Karpas-422 (cell line): ENCODE measurements around the gene FBXO7. TPM values are rescaled to one million over a fixed set of nuclear protein-coding genes. Genes with fewer than 3 reads are reported as not detected.
A peak's percentile ranks its signal among the peaks of the same experiment; 100 is the strongest.

Source experiments
- DNase-seq: peaks from one replicate; pipeline ENCODE4 v3.0.0-alpha.2; 2015
- H2AFZ ChIP-seq: fragments of 200-600 bp; sonication (generic); 2 replicates; pipeline ENCODE4 v1.6.1; 2014; ENCODE audit warnings: antibody characterized with exemption, low read length, mixed read lengths
- H3K27ac ChIP-seq: fragments of 200-600 bp; sonication (generic); 2 replicates; pipeline ENCODE4 v1.5.1; 2014; ENCODE audit warnings: mild to moderate bottlenecking, low read length, moderate library complexity
- H3K27me3 ChIP-seq: fragments of 200-600 bp; sonication (generic); 2 replicates; pipeline ENCODE4 v1.6.1; 2014; ENCODE audit warnings: low read length, mixed read lengths
- H3K36me3 ChIP-seq: fragments of 200-600 bp; sonication (generic); 2 replicates; pipeline ENCODE4 v1.6.1; 2014; ENCODE audit warnings: low read length, mixed read lengths; ENCODE audit not compliant: insufficient read depth
- H3K4me1 ChIP-seq: fragments of 200-600 bp; sonication (generic); 2 replicates; pipeline ENCODE4 v1.6.1; 2014; ENCODE audit warnings: mild to moderate bottlenecking, low read length, mixed read lengths
- H3K4me2 ChIP-seq: fragments of 200-600 bp; sonication (generic); 2 replicates; pipeline ENCODE4 v1.6.1; 2014; ENCODE audit warnings: low read length, low read depth, mild to moderate bottlenecking; ENCODE audit not compliant: poor library complexity, severe bottlenecking
- H3K4me3 ChIP-seq: fragments of 200-600 bp; sonication (generic); 2 replicates; pipeline ENCODE4 v1.5.1; 2014; ENCODE audit warnings: mild to moderate bottlenecking, antibody characterized with exemption, low read length, mixed read lengths
- H3K79me2 ChIP-seq: fragments of 200-600 bp; sonication (generic); 2 replicates; pipeline ENCODE4 v1.6.1; 2014; ENCODE audit warnings: mild to moderate bottlenecking, low read length, mixed read lengths
- H3K9ac ChIP-seq: fragments of 200-600 bp; sonication (generic); 2 replicates; pipeline ENCODE4 v1.6.0; 2014; ENCODE audit warnings: low read length
- H3K9me2 ChIP-seq: fragments of 200-600 bp; sonication (generic), shearing (Covaris generic); replicated peaks from 2 replicates; pipeline ENCODE4 v1.6.0; 2014; ENCODE audit warnings: mild to moderate bottlenecking, low read length, moderate library complexity; ENCODE audit not compliant: insufficient read depth
- H3K9me3 ChIP-seq: fragments of 300-700, 200-600 bp; sonication (generic); 2 replicates; pipeline ENCODE4 v1.6.1; 2014; ENCODE audit warnings: low read length, mixed read lengths
- H4K20me1 ChIP-seq: fragments of 200-600 bp; sonication (generic); 2 replicates; pipeline ENCODE4 v1.6.1; 2014; ENCODE audit warnings: mild to moderate bottlenecking, antibody characterized with exemption, low read length, low read depth; ENCODE audit not compliant: insufficient read depth
- total RNA-seq: library from RNA; depleted of rRNA; stranded (reverse); fragments of >200 nt; shearing (Covaris generic); gene quantifications from 2 replicates; pipeline ENCODE4 v1.2.3, GENCODE V29; 2014; ENCODE audit warnings: low replicate concordance

FBXO7 gene
- total RNA-seq, 1 experiment from 2014 or later: 110 TPM

DNA sequence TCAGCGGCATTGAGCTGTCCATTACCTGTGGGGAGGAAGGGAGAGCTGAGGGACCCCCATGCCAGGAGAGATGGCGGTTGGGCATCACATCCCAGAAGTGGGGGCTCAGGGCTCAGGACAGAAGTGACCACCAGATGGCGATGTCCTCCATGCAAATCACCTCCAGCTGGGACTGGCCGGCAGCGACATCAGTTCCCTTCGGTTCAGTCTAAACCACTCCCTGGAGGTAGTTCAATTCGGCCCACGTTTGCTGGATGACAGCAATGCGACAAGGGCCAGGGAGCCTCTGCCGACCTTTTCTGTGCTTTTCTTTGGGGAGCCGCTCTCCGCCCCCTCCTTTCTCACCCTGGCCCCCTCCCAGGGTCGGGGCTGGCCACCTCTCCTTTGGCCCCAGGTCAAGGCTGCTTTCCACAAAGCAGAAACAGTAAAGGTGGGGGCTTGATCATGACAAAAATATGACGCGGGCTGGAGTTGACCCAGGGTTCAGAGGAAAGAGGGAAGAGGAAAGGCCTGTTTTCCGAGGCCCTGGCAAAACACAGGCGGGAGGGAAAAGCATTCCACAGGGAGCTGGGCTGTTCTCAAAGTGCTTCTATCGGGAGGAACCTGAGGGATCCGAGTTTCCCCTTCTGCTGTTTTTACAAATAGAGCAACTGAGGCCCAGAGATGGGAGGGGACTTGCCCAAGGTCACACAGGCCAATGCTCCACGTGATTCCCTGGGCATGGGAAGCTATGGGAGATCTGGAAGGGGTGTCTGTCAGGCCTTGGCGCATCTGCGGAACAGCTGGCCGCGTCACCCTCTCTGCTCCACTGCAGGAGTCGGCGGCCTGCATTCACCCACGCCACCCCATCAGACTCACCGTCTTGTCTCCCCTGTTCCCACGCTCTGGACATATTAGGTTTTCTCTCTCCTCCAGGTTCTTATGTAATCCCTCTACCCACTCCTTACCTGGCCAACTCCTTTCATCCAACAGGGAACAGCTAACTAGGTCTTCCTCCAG is 54.7 kb downstream of the FBXO7 start:
- no peaks in the 10 kb centered on the region for H3K9me2 ChIP-seq

DNA sequence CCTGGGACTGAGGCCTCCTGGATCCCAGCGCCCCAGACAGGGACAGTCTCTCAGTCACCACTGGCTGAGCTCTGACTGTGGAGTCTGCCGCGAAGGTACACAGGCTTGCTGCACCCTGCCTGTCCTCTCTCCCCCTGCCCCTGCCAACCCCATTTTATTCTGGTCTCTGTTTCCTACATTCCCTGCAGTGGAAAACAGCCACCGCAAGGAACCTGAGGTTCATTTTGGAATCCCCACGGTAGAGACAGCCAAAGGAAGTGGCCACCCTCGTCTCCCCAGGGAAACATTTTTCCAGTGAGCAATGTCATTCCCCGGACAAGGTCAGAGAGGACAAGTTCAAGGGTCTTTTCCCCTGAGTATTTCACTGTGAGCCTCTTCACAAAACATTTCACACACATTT is 56.6 kb downstream of the FBXO7 start:
- H3K36me3 ChIP-seq: no peaks in the 10 kb centered on the region
- H2AFZ ChIP-seq: no peak overlapping the region

More for the DNA sequence above, 54.7 kb downstream of the FBXO7 start:
- Histone ChIP-seq H4K20me1 (no peaks in the 10 kb centered on the region), H3K79me2 (peaks cover 3% of the 10 kb centered on the region; the same call in 1 of the 2 replicates), H3K27me3 (no peaks in the 10 kb centered on the region), H3K9me3 (no peaks in the 10 kb centered on the region), H2AFZ (no peak overlapping the region), H3K27ac (no peak overlapping the region), H3K4me1 (peaks cover 5% of the 10 kb centered on the region), H3K36me3 (no peaks in the 10 kb centered on the region), H3K4me3 (no peak overlapping the region), H3K9ac (no peak overlapping the region), H3K4me2 (no peak overlapping the region)
- DNase-seq: peak; percentile 79

DNA sequence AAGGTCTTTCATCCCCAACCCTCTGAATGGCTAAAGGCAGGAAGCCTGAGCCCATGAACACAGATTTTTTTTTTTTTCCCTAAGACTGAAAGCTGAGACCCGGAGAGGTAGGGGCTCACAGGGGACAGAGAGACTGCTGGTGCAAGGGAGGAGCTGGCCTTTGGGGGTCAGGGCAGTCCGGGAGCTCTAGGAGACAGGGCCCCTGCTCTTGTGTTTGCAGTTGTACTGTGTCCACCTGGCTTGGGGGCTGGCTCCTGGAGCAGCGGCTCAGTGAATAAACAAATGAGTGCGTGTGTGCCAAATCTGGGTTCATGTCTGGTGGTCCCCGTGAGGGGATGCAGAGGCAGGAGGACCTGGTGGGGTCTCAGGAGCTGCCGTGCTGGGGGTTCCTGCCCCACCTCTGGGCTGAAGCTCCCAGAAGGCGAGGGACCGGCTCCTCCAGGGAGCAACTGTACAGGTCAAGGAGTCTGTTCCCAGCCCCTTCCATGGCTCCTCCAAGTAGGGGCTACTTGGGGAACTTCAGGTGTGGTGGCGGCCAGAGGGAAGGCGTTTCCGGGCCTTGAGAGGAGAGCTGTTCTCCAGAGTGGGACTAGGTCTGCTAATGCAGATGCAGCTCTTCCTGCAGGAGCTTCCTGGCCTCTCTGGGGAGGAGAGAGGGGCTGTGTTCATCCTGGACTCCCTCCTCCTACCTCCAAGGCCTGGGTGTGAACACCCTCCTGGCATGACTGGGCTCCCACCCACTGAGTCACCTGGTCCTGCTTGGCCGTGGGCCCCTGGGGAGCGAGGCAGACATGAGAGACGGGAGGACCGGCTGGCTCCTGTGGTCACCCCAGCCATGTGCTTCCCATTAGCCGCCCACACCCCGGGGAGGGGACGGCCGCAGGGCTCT is 57.6 kb downstream of the FBXO7 start:
- H3K79me2 ChIP-seq: peaks cover 3% of the 10 kb centered on the region; the same call in 1 of the 2 replicates
- no peaks in the 10 kb centered on the region for H3K9me2 ChIP-seq
- no peaks in the 10 kb centered on the region for H3K36me3 ChIP-seq
- DNase-seq: no peak
- no peak overlapping the region for H3K9ac ChIP-seq
- H3K9me3 ChIP-seq: no peaks in the 10 kb centered on the region
- no peak overlapping the region for H3K4me3 ChIP-seq
- no peak overlapping the region for H2AFZ ChIP-seq
- no peaks in the 10 kb centered on the region for H3K27me3 ChIP-seq
- H3K4me1 ChIP-seq: peaks cover 5% of the 10 kb centered on the region
- H3K27ac ChIP-seq: no peak overlapping the region
- H4K20me1 ChIP-seq: no peaks in the 10 kb centered on the region
- H3K4me2 ChIP-seq: no peak overlapping the region

More for the DNA sequence above, 56.6 kb downstream of the FBXO7 start:
- Histone ChIP-seq H3K4me1 (peaks cover 5% of the 10 kb centered on the region), H3K9me2 (no peaks in the 10 kb centered on the region), H4K20me1 (no peaks in the 10 kb centered on the region), H3K4me3 (no peak overlapping the region), H3K27me3 (no peaks in the 10 kb centered on the region), H3K27ac (no peak overlapping the region), H3K4me2 (no peak overlapping the region), H3K79me2 (peaks cover 3% of the 10 kb centered on the region; the same call in 1 of the 2 replicates), H3K9me3 (no peaks in the 10 kb centered on the region), H3K9ac (no peak overlapping the region)
- no peak for DNase-seq

DNA sequence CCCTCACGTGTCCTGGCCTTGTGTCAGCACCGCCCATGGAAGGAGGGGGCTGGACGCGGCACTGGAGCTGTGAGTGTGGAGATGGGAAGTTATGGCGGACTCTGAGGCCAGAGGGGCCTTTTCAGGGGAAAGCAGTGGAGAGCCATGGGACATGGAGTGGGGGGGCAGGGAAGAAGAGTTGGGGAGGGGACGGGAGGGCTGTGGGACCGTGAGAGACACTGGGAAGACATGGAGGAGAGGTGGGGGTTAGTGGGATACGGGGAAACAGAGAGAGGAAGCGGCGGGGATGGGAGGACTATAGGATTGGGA is 58.2 kb downstream of the FBXO7 start:
- H4K20me1 ChIP-seq: no peaks in the 10 kb centered on the region
- H3K4me2 ChIP-seq: no peak overlapping the region
- DNase-seq: no peak
- H3K4me1 ChIP-seq: peaks cover 5% of the 10 kb centered on the region
- no peak overlapping the region for H3K27ac ChIP-seq
- no peak overlapping the region for H3K4me3 ChIP-seq
- H3K36me3 ChIP-seq: no peaks in the 10 kb centered on the region
- no peaks in the 10 kb centered on the region for H3K27me3 ChIP-seq
- no peaks in the 10 kb centered on the region for H3K9me2 ChIP-seq
- peaks cover 3% of the 10 kb centered on the region; the same call in 1 of the 2 replicates for H3K79me2 ChIP-seq
- no peak overlapping the region for H2AFZ ChIP-seq
- no peak overlapping the region for H3K9ac ChIP-seq
- no peaks in the 10 kb centered on the region for H3K9me3 ChIP-seq

DNA sequence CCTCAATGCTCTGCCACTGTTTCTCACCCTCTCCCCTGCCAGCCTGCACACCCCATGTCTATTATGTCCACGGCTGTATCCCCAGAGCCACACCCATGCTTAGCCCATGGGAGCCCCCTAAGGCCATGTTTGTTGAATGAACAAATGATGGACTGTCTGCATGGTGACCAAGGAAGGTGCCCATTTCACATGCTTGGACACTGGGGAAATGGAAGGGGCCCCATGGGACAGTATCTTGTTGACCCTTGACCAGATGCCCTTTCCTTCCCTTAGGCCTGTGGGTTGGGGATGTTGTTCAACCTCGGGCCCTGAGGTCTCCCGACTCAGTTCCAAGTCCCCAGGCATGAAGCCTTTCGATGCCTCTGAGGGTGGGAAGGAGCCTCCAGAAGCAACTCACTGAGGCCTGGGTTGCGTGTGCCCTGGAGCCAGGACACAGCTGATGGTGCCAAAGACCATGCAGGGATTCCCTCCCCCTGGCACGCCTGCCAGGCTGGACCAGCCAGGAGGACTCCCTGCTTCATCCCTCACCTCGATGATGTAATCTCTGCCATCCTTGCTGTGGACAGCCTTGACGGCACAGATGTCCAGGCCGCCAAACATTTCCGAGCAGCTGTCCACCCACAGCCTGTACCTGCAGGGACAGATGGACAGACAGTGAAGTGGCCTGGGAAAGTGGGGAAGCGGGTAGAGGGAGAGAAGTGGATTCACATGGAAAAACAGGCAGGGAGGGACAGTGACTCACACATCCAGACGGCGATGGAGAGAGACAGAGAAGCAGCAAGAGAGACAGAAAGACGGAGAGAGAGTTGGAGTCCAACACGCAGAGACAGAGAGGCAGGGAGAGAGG is 58.9 kb downstream of the FBXO7 start:
- Histone ChIP-seq H3K4me1 (peaks cover 5% of the 10 kb centered on the region), H2AFZ (no peak overlapping the region), H3K27me3 (no peaks in the 10 kb centered on the region), H3K4me2 (no peak overlapping the region), H3K4me3 (no peak overlapping the region), H3K79me2 (peaks cover 3% of the 10 kb centered on the region; the same call in 1 of the 2 replicates), H3K9me3 (no peaks in the 10 kb centered on the region), H3K9ac (no peak overlapping the region), H4K20me1 (no peaks in the 10 kb centered on the region), H3K27ac (no peak overlapping the region), H3K9me2 (no peaks in the 10 kb centered on the region), H3K36me3 (no peaks in the 10 kb centered on the region)
- DNase-seq: no peak

DNA sequence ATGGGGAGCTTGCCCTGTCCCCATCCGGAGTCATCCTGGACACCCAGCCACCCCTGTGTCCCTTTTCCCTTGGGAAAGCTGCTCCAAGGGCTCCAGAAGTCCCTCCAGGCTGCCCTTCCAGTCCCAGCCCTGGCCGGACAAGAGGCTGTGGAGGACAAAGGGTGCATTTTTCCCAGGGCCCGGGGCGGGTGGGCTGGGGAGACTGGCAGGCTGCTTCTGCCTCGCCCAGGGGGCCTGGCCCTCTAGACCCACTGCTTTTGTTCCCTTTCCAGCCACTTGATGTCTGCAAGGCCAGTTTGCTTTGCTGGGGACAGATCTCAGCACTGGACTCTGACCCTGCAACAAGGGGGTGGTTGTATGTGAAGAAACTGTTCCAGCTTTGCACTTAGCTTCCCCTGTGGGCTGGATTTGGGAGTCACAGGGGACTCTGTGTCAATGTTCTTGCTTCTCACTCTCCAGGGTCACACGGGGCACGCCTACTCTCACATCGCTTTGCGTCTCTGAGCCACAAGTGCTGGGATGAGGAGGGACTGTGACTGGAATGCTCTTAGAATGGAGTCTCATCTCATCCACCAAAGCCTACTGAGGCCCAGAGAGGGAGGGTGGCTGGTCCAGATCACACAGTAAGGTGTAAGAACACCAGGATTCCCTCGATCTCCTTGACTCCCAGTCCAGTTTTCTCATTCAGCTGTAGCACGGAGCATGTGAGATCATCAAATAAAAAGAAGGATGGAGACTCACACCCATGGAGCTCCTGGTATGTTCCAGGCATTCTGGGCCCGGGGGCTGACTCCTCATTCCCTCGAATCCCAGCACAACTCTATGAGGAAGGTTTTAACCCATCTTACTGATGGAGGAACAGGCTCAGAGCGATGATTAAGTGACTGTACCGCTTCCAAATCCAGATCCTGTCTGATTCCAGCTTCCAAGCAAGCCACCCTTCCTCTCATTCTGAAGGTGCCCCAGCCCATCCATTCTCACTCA is 59.9 kb downstream of the FBXO7 start:
- peaks cover 5% of the 10 kb centered on the region for H3K4me1 ChIP-seq
- H3K4me2 ChIP-seq: no peak overlapping the region
- H3K79me2 ChIP-seq: peaks cover 3% of the 10 kb centered on the region; the same call in 1 of the 2 replicates
- H3K27ac ChIP-seq: no peak overlapping the region
- H2AFZ ChIP-seq: no peak overlapping the region
- H3K36me3 ChIP-seq: no peaks in the 10 kb centered on the region
- H3K27me3 ChIP-seq: no peaks in the 10 kb centered on the region
- H3K9me2 ChIP-seq: no peaks in the 10 kb centered on the region
- no peaks in the 10 kb centered on the region for H3K9me3 ChIP-seq
- H3K4me3 ChIP-seq: no peak overlapping the region
- H3K9ac ChIP-seq: no peak overlapping the region
- no peaks in the 10 kb centered on the region for H4K20me1 ChIP-seq
- no peak for DNase-seq
